SK-N-MC (cell line): Measurements from ENCODE around the gene ATP5F1D.

Source experiments
- EZH2 ChIP-seq: fragments of 200-600 bp; sonication (generic); IDR thresholded peaks from one replicate; pipeline ENCODE4 v1.6.1; 2017; ENCODE audit warnings: antibody characterized with exemption
- FOXP2 ChIP-seq: optimal IDR thresholded peaks from 2 replicates; pipeline ENCODE3; 2011; ENCODE audit warnings: mild to moderate bottlenecking, moderate library complexity; ENCODE audit not compliant: insufficient read depth; ENCODE audit errors: extremely low read length, control extremely low read depth
- POLR2AphosphoS5 ChIP-seq: IDR thresholded peaks from 2 replicates; pipeline ENCODE4 v1.6.1; 2012; ENCODE audit warnings: mild to moderate bottlenecking, low read depth, low read length, borderline replicate concordance

- TF ChIP-seq POLR2AphosphoS5 = no peak
- no peak for TF ChIP-seq EZH2
- no peak for TF ChIP-seq FOXP2
Observed at GRCh38 chr19:1237027-1237659, 4.4 kb upstream of the ATP5F1D start.
